Neural cell (in vitro differentiated cells): ENCODE data around the gene DIP2C. TPM values are rescaled to one million over a fixed set of nuclear protein-coding genes. Genes with fewer than 3 reads are reported as not detected.
"Not testable (repeated sequence)": the region's sequence is repeated elsewhere in the genome, so short reads cannot be mapped to it uniquely, and the experiment has no call there.

Source experiments
- H2AFZ ChIP-seq: fragments of 200-600, 300-800 bp; sonication (generic), shearing (Covaris generic); 2 replicates; pipeline ENCODE4 v1.6.0; 2014; ENCODE audit warnings: low read depth, mild to moderate bottlenecking, antibody characterized with exemption, low read length, moderate library complexity
- H3F3A ChIP-seq: fragments of 200-600 bp; shearing (Covaris generic); 2 replicates; pipeline ENCODE4 v1.6.1; 2016; ENCODE audit warnings: mild to moderate bottlenecking, moderate library complexity, mixed read lengths, antibody characterized with exemption, low read length; ENCODE audit not compliant: insufficient read depth, poor library complexity, severe bottlenecking
- H3K27ac ChIP-seq: fragments of 200-600, 300-800 bp; sonication (generic), shearing (Covaris generic); 2 replicates; pipeline ENCODE4 v1.5.1; 2014; ENCODE audit warnings: mild to moderate bottlenecking, low read length, moderate library complexity
- H3K27me3 ChIP-seq: fragments of 300-800, 200-600 bp; sonication (generic), shearing (Covaris generic); 2 replicates; pipeline ENCODE4 v1.6.0; 2014; ENCODE audit warnings: mild to moderate bottlenecking, low read depth, low read length, moderate library complexity; ENCODE audit not compliant: insufficient read depth
- H3K36me3 ChIP-seq: fragments of 300-800, 200-600 bp; sonication (generic), shearing (Covaris generic); 2 replicates; pipeline ENCODE4 v1.5.1; 2014; ENCODE audit warnings: mild to moderate bottlenecking, antibody characterized with exemption, low read length, moderate library complexity; ENCODE audit not compliant: insufficient read depth
- H3K4me2 ChIP-seq: fragments of 300-800, 200-600 bp; sonication (generic), shearing (Covaris generic); 2 replicates; pipeline ENCODE4 v1.6.0; 2014; ENCODE audit warnings: mild to moderate bottlenecking, low read length
- H3K4me3 ChIP-seq: fragments of 300-800, 200-600 bp; sonication (generic), shearing (Covaris generic); 2 replicates; pipeline ENCODE4 v1.5.1; 2014; ENCODE audit warnings: mild to moderate bottlenecking, low read length, moderate library complexity
- H3K79me2 ChIP-seq: fragments of 200-600 bp; shearing (Covaris generic); replicated peaks from 2 replicates; pipeline ENCODE4 v1.6.0; 2014; ENCODE audit warnings: mild to moderate bottlenecking, low read length, moderate library complexity; ENCODE audit not compliant: insufficient read depth
- H3K9ac ChIP-seq: fragments of 300-800, 200-600 bp; sonication (generic), shearing (Covaris generic); 2 replicates; pipeline ENCODE4 v1.6.1; 2016; ENCODE audit warnings: mild to moderate bottlenecking, low read length, mixed read lengths
- H3K9me2 ChIP-seq: fragments of 200-600 bp; shearing (Covaris generic); 2 replicates; pipeline ENCODE4 v1.6.1; 2016; ENCODE audit warnings: mild to moderate bottlenecking, low read length, mixed read lengths; ENCODE audit not compliant: insufficient read depth
- H3K9me3 ChIP-seq: fragments of 200-600, 300-800 bp; sonication (generic), shearing (Covaris generic); 2 replicates; pipeline ENCODE4 v1.6.1; 2016; ENCODE audit warnings: mild to moderate bottlenecking, mixed run types, low read length, moderate library complexity, mixed read lengths
- H4K20me1 ChIP-seq: fragments of 200-600 bp; shearing (Covaris generic); 2 replicates; pipeline ENCODE4 v1.6.1; 2016; ENCODE audit warnings: mild to moderate bottlenecking, mixed run types; ENCODE audit not compliant: insufficient read depth
- EP300 ChIP-seq: fragments of 450-650 bp; conservative IDR thresholded peaks from 2 replicates; pipeline ENCODE4 v1.6.1; 2014; ENCODE audit warnings: antibody characterized with exemption, mild to moderate bottlenecking, moderate library complexity; ENCODE audit not compliant: poor library complexity, severe bottlenecking
- EZH2 ChIP-seq: fragments of 200-600, 300-800 bp; shearing (Covaris generic), sonication (generic); IDR thresholded peaks from 2 replicates; pipeline ENCODE4 v1.6.1; 2014; ENCODE audit warnings: antibody characterized with exemption, low read length, borderline replicate concordance, mild to moderate bottlenecking; ENCODE audit not compliant: insufficient read depth, poor library complexity, severe bottlenecking
- MXI1 ChIP-seq: fragments of 450-650 bp; conservative IDR thresholded peaks from 2 replicates; pipeline ENCODE4 v1.6.1; 2014; ENCODE audit warnings: antibody characterized with exemption, mild to moderate bottlenecking; ENCODE audit not compliant: poor library complexity, severe bottlenecking
- POLR2AphosphoS5 ChIP-seq: IDR thresholded peaks from 2 replicates; pipeline ENCODE4 v1.6.1; 2012
- RAD21 ChIP-seq: fragments of 450-650 bp; conservative IDR thresholded peaks from 2 replicates; pipeline ENCODE4 v1.6.1; 2014; ENCODE audit warnings: antibody characterized with exemption, mild to moderate bottlenecking, moderate library complexity
- REST ChIP-seq: IDR thresholded peaks from 2 replicates; pipeline ENCODE4 v1.6.1; 2012; ENCODE audit warnings: borderline replicate concordance
- TAF1 ChIP-seq: IDR thresholded peaks from 2 replicates; pipeline ENCODE4 v1.6.1; 2012; ENCODE audit warnings: low read depth
- polyA plus RNA-seq: library from polyadenylated mRNA; depleted of rRNA; stranded (reverse); fragments of >200 nt; gene quantifications from 2 replicates; pipeline ENCODE4 v1.2.3, GENCODE V29; 2014

Gene DIP2C
- polyA plus RNA-seq, 1 donor from 2014 or later: 24.1 TPM

- Histone ChIP-seq H3K27me3 (no peaks in the 10 kb centered on the region), H3K9me2 (no peaks in the 10 kb centered on the region)
- TF ChIP-seq EZH2 (no peak), POLR2AphosphoS5 (peak; percentile 26), REST (peak; percentile 17)
Measured at GRCh38 chr10:348456-348855, 341.0 kb downstream of the DIP2C start.

GRCh38 chr10:347774-348173 lies 341.7 kb downstream of the DIP2C start:
- H3K36me3 ChIP-seq: peaks cover 15% of the 10 kb centered on the region
- H4K20me1 ChIP-seq, H3K4me2 ChIP-seq, H3K27me3 ChIP-seq, H3F3A ChIP-seq, H3K79me2 ChIP-seq, H3K27ac ChIP-seq, H3K9me2 ChIP-seq, H3K9ac ChIP-seq, H2AFZ ChIP-seq, H3K9me3 ChIP-seq, H3K4me3 ChIP-seq: not testable (repeated sequence)

More at GRCh38 chr10:348456-348855, 341.0 kb downstream of the DIP2C start:
- Histone ChIP-seq H3K4me3 (no peak overlapping the region), H3K4me2 (no peak overlapping the region), H4K20me1 (no peaks in the 10 kb centered on the region), H2AFZ (no peak overlapping the region), H3K9me3 (no peaks in the 10 kb centered on the region), H3K36me3 (peaks cover 15% of the 10 kb centered on the region), H3K79me2 (no peaks in the 10 kb centered on the region), H3K9ac (peak overlapping the region; percentile 20), H3K27ac (peak overlapping the region; percentile 39), H3F3A (no peaks in the 10 kb centered on the region)

- H3K9me3 ChIP-seq, H3K4me2 ChIP-seq, H3K9ac ChIP-seq, H3K27ac ChIP-seq, H3K79me2 ChIP-seq, H4K20me1 ChIP-seq, H3K4me3 ChIP-seq, H3K9me2 ChIP-seq, H3F3A ChIP-seq, H3K27me3 ChIP-seq, H2AFZ ChIP-seq: not testable (repeated sequence)
- H3K36me3 ChIP-seq: peaks cover 15% of the 10 kb centered on the region
Measured at GRCh38 chr10:347190-347589, 342.3 kb downstream of the DIP2C start.

- no peak overlapping the region for H2AFZ ChIP-seq
- no peaks in the 10 kb centered on the region for H4K20me1 ChIP-seq
- H3K9me2 ChIP-seq: no peaks in the 10 kb centered on the region
- no peak for TF ChIP-seq TAF1
- TF ChIP-seq EP300: no peak
- TF ChIP-seq MXI1: no peak
- TF ChIP-seq EZH2: no peak
- TF ChIP-seq RAD21: no peak
- TF ChIP-seq REST: no peak
- TF ChIP-seq POLR2AphosphoS5: no peak
- no peaks in the 10 kb centered on the region for H3K79me2 ChIP-seq
- peaks cover 15% of the 10 kb centered on the region for H3K36me3 ChIP-seq
- no peaks in the 10 kb centered on the region for H3K9me3 ChIP-seq
- no peak overlapping the region for H3K4me2 ChIP-seq
- H3K9ac ChIP-seq: no peak overlapping the region
- H3F3A ChIP-seq: no peaks in the 10 kb centered on the region
- H3K4me3 ChIP-seq: no peak overlapping the region
- H3K27ac ChIP-seq: no peak overlapping the region
- no peaks in the 10 kb centered on the region for H3K27me3 ChIP-seq
Measured at GRCh38 chr10:344582-345200, 344.8 kb downstream of the DIP2C start.
